ENCODE results near the gene COX19.

Gene COX19

DNA sequence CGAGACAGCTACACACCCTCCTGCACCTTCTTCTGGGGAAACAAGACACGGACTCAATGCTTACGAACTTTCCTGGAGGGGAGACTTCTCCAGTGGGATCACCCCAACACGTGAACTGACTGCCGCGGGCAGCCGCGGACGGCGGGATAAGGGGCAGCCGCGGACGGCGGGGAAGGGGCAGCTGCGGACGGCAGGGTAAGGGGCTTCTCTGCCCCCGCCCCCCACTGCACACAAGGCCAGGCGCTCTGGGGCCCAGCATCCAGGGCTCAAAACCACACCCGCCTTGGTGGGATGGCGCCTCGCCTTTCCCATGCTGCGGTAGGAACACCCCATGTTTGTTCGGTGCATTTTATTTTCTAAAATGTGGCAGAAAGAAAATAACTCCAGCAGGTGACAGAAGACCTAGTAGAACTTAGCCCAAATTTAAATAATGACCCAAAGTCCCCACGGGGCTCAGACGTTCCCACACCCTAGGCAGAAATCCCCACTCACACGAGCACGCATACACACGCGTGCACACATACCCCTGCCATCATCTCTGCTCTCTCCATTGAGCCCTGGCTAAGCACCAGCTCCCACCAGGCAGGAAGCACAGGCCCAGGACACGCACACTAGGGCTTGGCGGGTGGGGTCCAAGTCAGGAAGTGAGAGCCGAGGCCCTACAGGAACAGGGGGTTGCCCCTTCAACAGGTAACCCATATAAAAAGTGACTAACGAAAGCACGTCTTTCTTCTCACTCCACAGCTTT, 42.4 kb upstream of the COX19 start:
- Histone ChIP-seq H3K9me3 (ENCODE audit: control insufficient read depth, insufficient read depth, low read depth, low read length) (no peaks in the 10 kb centered on the region), H3K27me3 (ENCODE audit: control insufficient read depth, insufficient read depth, low read length) (no peaks in the 10 kb centered on the region), H3K4me1 (ENCODE audit: control insufficient read depth, insufficient read depth, low read length) (0 out of 2 replicates have a peak, but pooled peaks cover 4% of the 10 kb centered on the region), H3K36me3 (ENCODE audit: control insufficient read depth, insufficient read depth, low read length) (peaks cover 5% of the 10 kb centered on the region; the same call in 1 of the 2 replicates), H3K27ac (ENCODE audit: low read depth, low read length) (no peak overlapping the region), H3K9ac (ENCODE audit: low read length) (no peak overlapping the region), H3K4me3 (ENCODE audit: low read depth, low read length) (no peak overlapping the region)

GRCh38 chr7:1016577-1017531, 41.5 kb upstream of the COX19 start:
- Histone ChIP-seq H3K36me3 (ENCODE audit: control insufficient read depth, insufficient read depth, low read length) (peaks cover 5% of the 10 kb centered on the region; the same call in 1 of the 2 replicates), H3K9ac (ENCODE audit: low read length) (no peak overlapping the region), H3K9me3 (ENCODE audit: control insufficient read depth, insufficient read depth, low read depth, low read length) (no peaks in the 10 kb centered on the region), H3K27me3 (ENCODE audit: control insufficient read depth, insufficient read depth, low read length) (no peaks in the 10 kb centered on the region), H3K27ac (ENCODE audit: low read depth, low read length) (no peak overlapping the region), H3K4me1 (ENCODE audit: control insufficient read depth, insufficient read depth, low read length) (0 out of 2 replicates have a peak, but pooled peaks cover 4% of the 10 kb centered on the region), H3K4me3 (ENCODE audit: low read depth, low read length) (no peak overlapping the region)

DNA sequence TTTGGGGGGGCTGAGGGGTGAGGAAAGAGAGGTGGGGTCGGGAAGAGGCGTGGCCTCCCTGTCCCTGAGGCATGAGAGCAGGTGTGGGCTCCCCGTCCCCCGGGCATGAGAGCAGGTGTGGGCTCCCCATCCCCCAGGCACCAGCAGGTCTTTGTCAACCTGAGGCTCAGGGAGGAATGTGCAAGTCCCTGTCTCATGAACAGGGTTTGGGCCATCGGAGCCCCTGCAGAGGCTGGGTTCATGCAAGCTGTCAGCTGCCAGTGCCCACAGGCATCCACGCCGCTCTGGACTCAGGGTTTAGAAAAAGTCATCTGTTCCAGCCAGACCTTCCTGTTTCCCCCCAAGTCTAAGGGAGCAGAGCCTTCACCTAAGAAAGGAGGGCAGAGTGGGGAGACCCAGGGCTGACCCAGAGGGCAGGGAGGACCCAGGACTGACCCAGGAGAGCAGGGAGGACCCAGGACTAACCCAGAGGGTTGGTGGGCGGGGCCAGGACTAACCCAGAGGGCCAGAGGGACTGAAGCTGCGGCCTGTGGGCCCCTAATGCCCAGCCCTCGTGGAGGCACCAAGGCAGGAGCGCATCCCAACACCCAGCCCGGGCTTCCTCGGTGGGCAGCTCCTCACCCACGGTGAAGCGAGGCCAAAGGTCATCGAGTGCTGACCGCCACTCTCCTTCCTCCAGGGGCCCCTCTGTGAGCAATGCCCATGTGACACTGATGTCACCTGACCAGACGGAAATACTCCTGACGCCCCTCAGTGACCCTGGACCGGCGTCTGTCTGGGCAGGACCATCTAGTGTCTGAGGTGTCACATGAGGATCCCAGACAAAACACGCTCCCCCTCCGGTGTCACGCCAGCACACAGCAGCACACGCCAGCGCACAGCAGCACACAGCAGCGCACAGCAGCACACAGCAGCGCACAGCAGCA, 40.1 kb upstream of the COX19 start:
- H3K36me3 ChIP-seq (ENCODE audit: control insufficient read depth, insufficient read depth, low read length) = no peaks in the 10 kb centered on the region
- H3K27ac ChIP-seq (ENCODE audit: low read depth, low read length) = no peak overlapping the region
- H3K9me3 ChIP-seq (ENCODE audit: control insufficient read depth, insufficient read depth, low read depth, low read length) = no peaks in the 10 kb centered on the region
- no peak overlapping the region for H3K9ac ChIP-seq (ENCODE audit: low read length)
- H3K27me3 ChIP-seq (ENCODE audit: control insufficient read depth, insufficient read depth, low read length) = no peaks in the 10 kb centered on the region
- H3K4me3 ChIP-seq (ENCODE audit: low read depth, low read length) = no peak overlapping the region
- H3K4me1 ChIP-seq (ENCODE audit: control insufficient read depth, insufficient read depth, low read length) = 0 out of 2 replicates have a peak, but pooled peaks cover 4% of the 10 kb centered on the region

- Histone ChIP-seq H3K4me1 (ENCODE audit: control insufficient read depth, insufficient read depth, low read length) (0 out of 2 replicates have a peak, but pooled peaks cover 4% of the 10 kb centered on the region), H3K27me3 (ENCODE audit: control insufficient read depth, insufficient read depth, low read length) (no peaks in the 10 kb centered on the region), H3K4me3 (ENCODE audit: low read depth, low read length) (no peak overlapping the region), H3K9me3 (ENCODE audit: control insufficient read depth, insufficient read depth, low read depth, low read length) (no peaks in the 10 kb centered on the region), H3K9ac (ENCODE audit: low read length) (no peak overlapping the region), H3K36me3 (ENCODE audit: control insufficient read depth, insufficient read depth, low read length) (peaks cover under 1% of the 10 kb centered on the region; the same call in 1 of the 2 replicates), H3K27ac (ENCODE audit: low read depth, low read length) (no peak overlapping the region)
Observed at GRCh38 chr7:1014681-1015080, 39.3 kb upstream of the COX19 start.

GRCh38 chr7:1013581-1013980, 38.2 kb upstream of the COX19 start:
- H3K9me3 ChIP-seq (ENCODE audit: control insufficient read depth, insufficient read depth, low read depth, low read length) = no peaks in the 10 kb centered on the region
- H3K9ac ChIP-seq (ENCODE audit: low read length) = no peak overlapping the region
- H3K27ac ChIP-seq (ENCODE audit: low read depth, low read length) = no peak overlapping the region
- H3K4me1 ChIP-seq (ENCODE audit: control insufficient read depth, insufficient read depth, low read length) = 0 out of 2 replicates have a peak, but pooled peaks cover 4% of the 10 kb centered on the region
- H3K36me3 ChIP-seq (ENCODE audit: control insufficient read depth, insufficient read depth, low read length) = peaks cover 8% of the 10 kb centered on the region; the same call in 1 of the 2 replicates
- no peak overlapping the region for H3K4me3 ChIP-seq (ENCODE audit: low read depth, low read length)
- no peaks in the 10 kb centered on the region for H3K27me3 ChIP-seq (ENCODE audit: control insufficient read depth, insufficient read depth, low read length)

GRCh38 chr7:1012716-1013095, 37.4 kb upstream of the COX19 start:
- 0 out of 2 replicates have a peak, but pooled peaks cover 4% of the 10 kb centered on the region for H3K4me1 ChIP-seq (ENCODE audit: control insufficient read depth, insufficient read depth, low read length)
- no peaks in the 10 kb centered on the region for H3K27me3 ChIP-seq (ENCODE audit: control insufficient read depth, insufficient read depth, low read length)
- no peaks in the 10 kb centered on the region for H3K9me3 ChIP-seq (ENCODE audit: control insufficient read depth, insufficient read depth, low read depth, low read length)
- H3K36me3 ChIP-seq (ENCODE audit: control insufficient read depth, insufficient read depth, low read length) = peaks cover 9% of the 10 kb centered on the region; the same call in 1 of the 2 replicates
- no peak overlapping the region for H3K4me3 ChIP-seq (ENCODE audit: low read depth, low read length)
- H3K9ac ChIP-seq (ENCODE audit: low read length) = no peak overlapping the region
- H3K27ac ChIP-seq (ENCODE audit: low read depth, low read length) = no peak overlapping the region

GRCh38 chr7:1012004-1012715, 36.8 kb upstream of the COX19 start:
- 0 out of 2 replicates have a peak, but pooled peaks cover 4% of the 10 kb centered on the region for H3K4me1 ChIP-seq (ENCODE audit: control insufficient read depth, insufficient read depth, low read length)
- H3K9ac ChIP-seq (ENCODE audit: low read length) = no peak overlapping the region
- peaks cover 11% of the 10 kb centered on the region; the same call in 1 of the 2 replicates for H3K36me3 ChIP-seq (ENCODE audit: control insufficient read depth, insufficient read depth, low read length)
- no peak overlapping the region for H3K27ac ChIP-seq (ENCODE audit: low read depth, low read length)
- H3K9me3 ChIP-seq (ENCODE audit: control insufficient read depth, insufficient read depth, low read depth, low read length) = no peaks in the 10 kb centered on the region
- H3K27me3 ChIP-seq (ENCODE audit: control insufficient read depth, insufficient read depth, low read length) = no peaks in the 10 kb centered on the region
- no peak overlapping the region for H3K4me3 ChIP-seq (ENCODE audit: low read depth, low read length)

GRCh38 chr7:1011297-1012003, 36.1 kb upstream of the COX19 start:
- no peak overlapping the region for H3K4me3 ChIP-seq (ENCODE audit: low read depth, low read length)
- no peak overlapping the region for H3K27ac ChIP-seq (ENCODE audit: low read depth, low read length)
- H3K9me3 ChIP-seq (ENCODE audit: control insufficient read depth, insufficient read depth, low read depth, low read length) = no peaks in the 10 kb centered on the region
- 0 out of 2 replicates have a peak, but pooled peaks cover 4% of the 10 kb centered on the region for H3K4me1 ChIP-seq (ENCODE audit: control insufficient read depth, insufficient read depth, low read length)
- H3K9ac ChIP-seq (ENCODE audit: low read length) = no peak overlapping the region
- peaks cover 14% of the 10 kb centered on the region; the same call in 1 of the 2 replicates for H3K36me3 ChIP-seq (ENCODE audit: control insufficient read depth, insufficient read depth, low read length)
- no peaks in the 10 kb centered on the region for H3K27me3 ChIP-seq (ENCODE audit: control insufficient read depth, insufficient read depth, low read length)

GRCh38 chr7:1010226-1010625, 34.9 kb upstream of the COX19 start:
- Histone ChIP-seq H3K4me1 (ENCODE audit: control insufficient read depth, insufficient read depth, low read length) (no peaks in the 10 kb centered on the region), H3K36me3 (ENCODE audit: control insufficient read depth, insufficient read depth, low read length) (peaks cover 14% of the 10 kb centered on the region; the same call in 1 of the 2 replicates), H3K4me3 (ENCODE audit: low read depth, low read length) (no peak overlapping the region), H3K27ac (ENCODE audit: low read depth, low read length) (no peak overlapping the region), H3K27me3 (ENCODE audit: control insufficient read depth, insufficient read depth, low read length) (no peaks in the 10 kb centered on the region), H3K9me3 (ENCODE audit: control insufficient read depth, insufficient read depth, low read depth, low read length) (no peaks in the 10 kb centered on the region), H3K9ac (ENCODE audit: low read length) (no peak overlapping the region)

Data from HUES6 (cell line).